H1 (cell line): ENCODE results near the gene LEMD2. TPM values are rescaled to one million over a fixed set of nuclear protein-coding genes. Genes with fewer than 3 reads are reported as not detected.

Source experiments
- BRCA1 ChIP-seq: IDR thresholded peaks from 2 replicates; pipeline ENCODE4 v1.6.1; 2012; ENCODE audit warnings: low read depth, low read length, improper control_type of control experiment
- EGR1 ChIP-seq: IDR thresholded peaks from 2 replicates; pipeline ENCODE4 v1.6.1; 2011; ENCODE audit warnings: low read depth, low read length, borderline replicate concordance
- POU5F1 ChIP-seq: IDR thresholded peaks from 2 replicates; pipeline ENCODE4 v1.6.1; 2011; ENCODE audit warnings: low read depth, mild to moderate bottlenecking, low read length, moderate library complexity
- SP1 ChIP-seq: IDR thresholded peaks from 2 replicates; pipeline ENCODE4 v1.6.1; 2011; ENCODE audit warnings: low read depth, low read length
- TCF12 ChIP-seq: IDR thresholded peaks from 2 replicates; pipeline ENCODE4 v1.6.1; 2011; ENCODE audit warnings: low read depth, mild to moderate bottlenecking, low read length
- polyA plus RNA-seq, 7 experiments: library from polyadenylated mRNA; depleted of rRNA in 3 of 7; stranded (reverse) in 5 of 7; unstranded in 2 of 7; fragments of >200 nt in 5 of 7; fragments of 200-250 nt in 2 of 7; gene quantifications; 1 replicate in 5 of 7; 2 replicates in 1 of 7; 4 replicates in 1 of 7; pipeline versions ENCODE4 v1.2.1 to v1.2.3, GENCODE V29; 2011 to 2013; ENCODE audit warnings: missing spikeins in 2 of 7, mixed read lengths in 2 of 7
- total RNA-seq: library from RNA; stranded (reverse); fragmentation: NEBNext Ultra II Directional; extraction: Animal tissue kit (Norgen Biotek cat#: 25700); gene quantifications from 2 replicates; pipeline ENCODE4 v1.2.1, GENCODE V29; 2021
- TF ChIP-seq, protein P1 (sequence below): IDR thresholded peaks from 2 replicates; pipeline ENCODE4 v1.6.1; 2012; ENCODE audit warnings: inconsistent platforms

LEMD2 gene
- total and polyA plus RNA-seq, 2 of the 8 experiments (the other 6 are each of a cell fraction or from before 2014, with no cell fraction given), result 32.7 to 57.3 TPM

DNA sequence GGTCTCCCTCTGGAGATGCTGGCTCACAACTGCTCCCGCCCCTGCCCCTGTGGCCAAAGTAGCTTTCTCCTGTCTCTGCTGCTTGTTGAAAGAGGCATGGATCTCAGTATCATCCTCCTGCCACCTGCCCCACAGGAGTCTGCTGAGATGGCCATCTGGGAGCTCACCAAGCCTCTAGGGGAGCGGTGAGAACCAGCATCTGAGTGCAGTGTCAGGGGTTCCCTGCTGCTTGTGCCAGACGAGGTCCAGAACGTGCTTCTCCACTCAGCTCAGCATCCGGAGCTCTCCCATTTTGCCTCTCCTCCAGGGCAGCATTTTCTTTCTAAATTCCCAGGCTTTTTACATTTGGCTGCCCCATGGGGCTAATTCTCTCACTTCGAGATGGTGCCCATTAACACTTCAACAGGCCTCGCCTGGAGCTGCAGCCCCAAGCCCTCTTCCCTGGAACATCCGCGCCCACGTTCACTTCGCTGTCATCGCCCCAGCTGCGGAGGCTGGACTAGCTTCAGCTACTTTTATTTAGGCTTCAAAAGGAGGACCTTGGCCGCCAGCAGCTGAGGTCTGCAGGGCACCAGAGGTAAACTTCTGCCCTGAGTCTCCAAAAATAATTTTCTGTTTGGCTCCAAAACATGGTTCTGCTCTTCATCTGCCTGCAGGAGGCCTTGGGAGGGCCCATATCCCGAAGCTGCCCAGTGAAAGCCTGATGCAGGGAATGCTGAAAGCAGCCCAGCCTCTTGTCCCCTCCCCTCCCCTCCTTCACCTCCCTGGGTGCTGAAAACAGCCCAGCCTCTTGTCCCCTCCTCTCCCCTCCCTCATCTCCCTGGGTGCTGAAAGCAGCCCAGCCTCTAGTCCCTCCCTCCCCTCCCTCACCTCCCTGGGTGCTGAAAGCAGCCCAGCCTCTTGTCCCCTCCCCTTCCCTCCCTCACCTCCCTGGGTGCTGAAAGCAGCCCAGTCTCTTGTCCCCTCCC lies 40.1 kb upstream of the LEMD2 start (continued):
- no peak for TF ChIP-seq BRCA1
- TF ChIP-seq, protein P1, sequence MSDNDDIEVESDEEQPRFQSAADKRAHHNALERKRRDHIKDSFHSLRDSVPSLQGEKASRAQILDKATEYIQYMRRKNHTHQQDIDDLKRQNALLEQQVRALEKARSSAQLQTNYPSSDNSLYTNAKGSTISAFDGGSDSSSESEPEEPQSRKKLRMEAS, result peak; percentile 65
- no peak for TF ChIP-seq SP1
- no peak for TF ChIP-seq POU5F1
- TF ChIP-seq TCF12, result no peak
- no peak for TF ChIP-seq EGR1
- TF ChIP-seq, all 59 proteins: peak for 3
